GM21619 (cell line): ENCODE results near the gene IRX6.

Experiments used
- ATAC-seq: cut with Tn5 transposase; IDR thresholded peaks from one replicate; pipeline ENCODE4 v1.9.1; 2021; ENCODE audit not compliant: unreplicated experiment

IRX6 gene

GRCh38 chr16:55323637-55324271, at the start of gene IRX6:
Gene IRX6, plus strand, starts transcription at chr16:55324203. Its CDS starts 889 bp downstream, at chr16:55325092.
- ATAC-seq = no peak

DNA sequence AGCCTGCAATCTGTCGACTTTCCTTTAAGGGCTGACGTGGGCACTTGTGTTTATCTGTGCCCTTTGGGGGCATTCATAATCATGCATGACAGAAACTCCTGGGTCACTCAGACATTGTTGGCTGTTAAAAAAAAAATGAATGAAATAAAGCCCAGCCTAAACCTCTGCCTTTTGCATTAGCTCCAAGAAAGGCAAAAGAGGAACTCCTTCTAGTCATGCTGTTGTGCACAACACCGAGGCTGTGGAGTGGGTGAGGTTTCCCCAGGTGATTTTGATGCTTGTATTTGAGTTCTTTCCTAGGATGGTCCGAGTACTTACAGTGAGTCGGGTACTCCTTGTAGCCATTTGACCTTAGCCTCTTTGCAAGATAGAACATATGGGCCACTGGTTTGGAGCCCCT, 49.6 kb upstream of the IRX6 start:
- ATAC-seq = no peak

- no peak for ATAC-seq
These were observed 48.8 kb upstream of the IRX6 start for GRCh38 chr16:55275167-55275566.

DNA sequence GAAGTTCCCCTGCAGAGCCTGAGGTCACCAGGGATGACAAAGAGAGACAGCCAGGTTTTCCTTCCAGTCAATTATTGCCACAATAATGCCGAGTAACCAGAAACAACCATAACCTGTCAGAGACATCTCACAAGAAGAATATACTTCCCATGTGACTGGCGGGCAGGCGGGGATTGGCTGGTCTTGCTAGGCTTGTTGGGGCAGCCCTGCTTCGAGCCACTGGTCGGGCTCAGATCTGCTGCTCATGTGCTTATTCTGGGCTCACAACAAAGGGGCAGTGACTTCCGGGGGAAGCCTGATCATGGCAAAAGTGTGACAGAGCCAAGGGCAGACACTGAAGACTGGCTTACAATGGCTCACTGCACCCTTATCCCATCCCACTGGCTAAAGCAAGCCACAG, 48.1 kb upstream of the IRX6 start:
- ATAC-seq = no peak

DNA sequence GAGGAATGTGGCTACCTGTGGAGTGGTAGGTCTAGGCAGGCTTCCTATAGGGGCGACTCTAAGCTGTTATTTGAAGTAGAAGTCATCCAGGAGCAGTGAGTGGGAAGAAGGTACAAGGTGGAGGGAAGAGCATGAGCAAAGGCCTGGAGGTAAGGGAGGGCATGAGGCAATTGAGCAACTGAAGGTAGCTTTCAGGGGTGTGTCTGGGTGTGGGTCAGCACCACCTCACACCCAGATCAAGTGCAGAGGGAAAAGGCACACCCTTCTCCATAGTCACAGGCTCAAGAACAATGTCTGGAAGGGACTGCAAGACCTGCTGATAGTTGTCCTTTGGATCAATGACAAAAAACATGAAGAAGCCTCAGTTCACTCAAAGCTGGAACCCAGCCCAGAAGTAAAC, 46.5 kb upstream of the IRX6 start:
- ATAC-seq = no peak

DNA sequence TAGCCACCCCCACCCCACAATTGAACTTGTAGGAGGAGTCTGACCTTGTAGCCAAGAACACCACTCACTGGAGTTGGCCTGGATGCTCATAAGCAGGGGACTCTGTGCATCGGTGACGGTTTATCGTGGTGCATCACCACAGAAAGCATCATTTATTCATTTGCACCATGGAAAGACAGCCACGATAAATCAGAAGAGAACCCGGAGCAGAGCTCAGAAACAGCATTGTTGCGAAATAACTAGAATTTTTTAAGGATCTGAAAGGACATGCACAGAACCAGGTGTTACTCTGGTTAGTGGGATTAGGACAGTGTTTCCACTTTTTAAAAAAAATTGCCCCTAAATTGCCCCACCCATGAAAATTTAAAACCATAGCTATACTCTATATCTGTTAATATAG, 44.4 kb upstream of the IRX6 start:
- no peak for ATAC-seq

GRCh38 chr16:55280587-55280986, 43.4 kb upstream of the IRX6 start:
- ATAC-seq = no peak

GRCh38 chr16:55282441-55282840, 41.6 kb upstream of the IRX6 start:
- no peak for ATAC-seq

GRCh38 chr16:55283812-55284717, 39.9 kb upstream of the IRX6 start:
- no peak for ATAC-seq

DNA sequence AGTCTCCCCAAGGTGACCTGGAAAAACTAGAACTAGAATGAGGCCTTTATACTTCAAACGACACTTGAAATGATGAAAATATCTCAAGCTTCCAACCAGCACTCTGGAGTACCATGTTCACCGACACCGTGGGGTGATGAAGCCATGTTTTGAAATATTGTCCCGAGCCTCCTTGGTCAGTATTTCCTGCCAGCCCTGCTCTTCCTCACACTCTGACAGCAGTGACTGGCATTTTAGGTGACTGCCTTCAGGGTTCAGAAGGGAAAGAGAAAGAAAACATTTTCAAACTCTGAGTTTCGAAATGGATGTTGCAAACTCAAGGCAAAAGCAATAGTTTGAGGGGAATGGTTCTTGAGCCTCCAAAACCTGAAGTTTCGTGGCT, 39.3 kb upstream of the IRX6 start:
- no peak for ATAC-seq

DNA sequence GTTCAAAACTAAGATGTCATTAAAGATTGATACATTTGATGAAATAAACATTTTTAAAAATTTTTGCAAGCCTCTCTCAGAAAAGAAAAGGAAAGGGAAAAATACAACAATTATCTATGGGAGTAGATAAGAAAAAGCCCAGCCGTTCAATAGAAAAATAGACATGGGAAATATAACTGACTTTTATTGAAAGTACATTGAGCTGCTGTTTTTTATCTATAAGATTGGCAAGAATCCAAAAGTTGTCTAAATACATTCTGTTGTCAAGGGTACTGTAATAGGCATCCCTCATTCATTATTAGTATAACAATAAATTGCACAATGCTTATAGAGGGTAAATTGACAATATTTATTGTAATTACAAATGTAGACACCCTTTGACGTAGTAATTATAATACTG, 38.4 kb upstream of the IRX6 start:
- no peak for ATAC-seq

- ATAC-seq = no peak
These were observed 34.6 kb upstream of the IRX6 start for GRCh38 chr16:55289353-55289752.

GRCh38 chr16:55291847-55292246, 32.2 kb upstream of the IRX6 start:
- ATAC-seq = no peak

- ATAC-seq = no peak
These were observed 31.5 kb upstream of the IRX6 start for GRCh38 chr16:55292491-55292890.

- ATAC-seq = no peak
These were observed 29.9 kb upstream of the IRX6 start for GRCh38 chr16:55294129-55294528.

DNA sequence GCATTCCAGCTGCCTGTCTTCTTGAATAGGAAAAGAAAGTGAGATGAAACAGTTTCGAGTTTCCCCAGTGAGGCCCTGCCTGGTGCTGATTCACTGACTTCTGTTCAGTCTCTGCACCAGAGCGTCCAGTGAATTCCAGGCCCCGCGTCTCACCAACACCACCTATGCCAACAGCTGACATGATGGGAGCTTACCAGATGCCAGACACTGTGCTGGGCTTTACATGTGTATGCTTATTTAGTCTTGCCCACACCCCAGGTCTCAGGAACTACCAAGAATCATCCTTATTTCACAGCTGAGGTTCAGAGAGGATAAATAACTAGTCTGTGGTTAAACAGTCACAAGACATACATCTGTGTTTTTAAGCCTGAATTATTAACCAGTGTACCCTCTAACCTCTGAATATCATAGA, 29.1 kb upstream of the IRX6 start:
- peak; percentile 43 for ATAC-seq

DNA sequence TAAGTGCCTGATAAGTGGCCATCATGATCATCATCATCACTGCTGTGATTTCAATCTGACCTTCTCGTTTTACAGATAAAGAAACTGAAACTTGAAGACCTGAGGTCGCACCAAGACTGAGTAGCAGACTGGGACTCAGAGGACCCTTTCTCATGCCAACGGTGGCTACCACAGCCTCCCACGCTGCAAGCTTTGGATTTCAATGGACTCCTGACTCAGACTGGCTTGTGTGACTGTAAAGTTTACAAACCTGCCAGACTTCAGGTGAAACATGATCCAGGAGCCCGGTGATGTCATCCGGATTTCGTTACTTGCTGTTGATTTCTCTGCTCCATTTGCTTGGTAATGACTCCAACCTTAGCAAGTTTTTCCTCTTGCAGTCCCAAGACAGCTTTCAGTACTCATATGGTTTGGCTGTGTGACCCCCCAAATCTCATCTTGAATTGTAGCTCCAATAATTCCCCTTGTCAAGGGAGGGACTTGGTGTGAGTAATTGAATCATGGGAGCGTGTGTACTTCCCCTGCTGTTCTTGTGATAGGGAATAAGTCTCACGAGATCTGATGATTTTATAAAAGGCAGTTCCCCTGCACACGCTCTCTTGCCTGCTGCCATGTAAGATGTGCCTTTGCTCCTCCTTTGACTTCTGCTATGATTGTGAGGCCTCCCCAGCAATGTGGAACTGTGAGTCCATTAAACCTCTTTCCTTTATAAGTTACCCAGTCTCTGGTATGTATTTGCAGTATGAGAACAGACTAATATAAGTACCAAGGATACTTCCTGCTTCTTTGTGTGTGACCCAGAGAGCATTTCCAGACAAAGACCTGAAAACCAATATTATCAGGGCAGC, 26.7 kb upstream of the IRX6 start:
- ATAC-seq = no peak

- ATAC-seq = no peak
These were observed 26.0 kb upstream of the IRX6 start for GRCh38 chr16:55297910-55298479.

DNA sequence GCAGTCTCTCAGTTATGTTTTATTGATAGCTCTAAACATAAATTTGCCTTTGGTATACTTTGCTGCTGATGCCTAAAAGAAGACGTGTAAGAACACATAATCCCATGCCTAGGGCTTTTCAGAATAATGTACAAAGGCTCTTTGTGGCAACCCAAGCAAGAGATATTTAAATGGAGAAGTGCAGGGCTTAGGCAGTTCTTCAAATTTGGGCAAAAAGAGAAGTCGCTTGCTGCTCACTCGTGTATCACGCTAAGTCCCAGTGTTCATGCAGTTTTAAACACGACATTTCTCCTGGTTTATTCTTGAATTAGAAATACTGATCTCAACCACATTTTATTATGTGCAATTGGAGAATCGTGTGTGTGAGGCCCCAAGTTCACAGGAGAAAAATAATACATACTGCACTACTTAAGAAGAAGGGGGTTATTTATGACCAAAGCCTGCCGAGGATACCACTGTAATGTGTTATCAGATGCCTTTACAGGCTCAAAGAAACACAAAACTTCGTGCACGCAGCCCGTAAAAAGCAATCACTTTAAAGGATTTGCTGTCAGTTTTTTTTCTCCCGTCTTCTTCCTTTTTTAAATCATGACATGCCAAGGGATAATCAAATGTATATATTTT, 22.5 kb upstream of the IRX6 start:
- no peak for ATAC-seq

- ATAC-seq = no peak
These were observed 21.4 kb upstream of the IRX6 start for GRCh38 chr16:55302635-55303034.

DNA sequence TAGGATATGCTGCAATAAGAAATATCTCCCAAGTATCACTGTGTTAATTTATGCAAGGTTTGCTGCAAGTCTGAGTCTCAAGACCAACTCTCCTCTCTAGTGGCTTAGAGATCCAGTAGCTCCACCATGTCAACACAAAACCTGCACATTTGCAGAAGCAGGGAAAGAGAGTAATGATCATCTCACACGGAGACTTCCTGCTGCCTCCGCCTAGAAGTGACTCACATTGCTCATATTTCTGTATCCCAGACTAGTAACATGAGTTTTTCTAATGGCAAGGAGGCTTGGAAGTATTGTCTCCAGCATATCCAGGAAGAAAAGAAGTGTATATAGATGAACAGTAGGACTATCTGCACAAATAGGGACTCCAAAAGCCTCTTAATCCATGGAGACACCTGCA, 15.0 kb upstream of the IRX6 start:
- no peak for ATAC-seq
